Measurements from ENCODE around the gene NPHP4. TPM values are rescaled to one million over a fixed set of nuclear protein-coding genes. Genes with fewer than 3 reads are reported as not detected.

Gene NPHP4
- polyA plus RNA-seq, 3 donors, result 12.9 to 17.6 (median 14.4) TPM

DNA sequence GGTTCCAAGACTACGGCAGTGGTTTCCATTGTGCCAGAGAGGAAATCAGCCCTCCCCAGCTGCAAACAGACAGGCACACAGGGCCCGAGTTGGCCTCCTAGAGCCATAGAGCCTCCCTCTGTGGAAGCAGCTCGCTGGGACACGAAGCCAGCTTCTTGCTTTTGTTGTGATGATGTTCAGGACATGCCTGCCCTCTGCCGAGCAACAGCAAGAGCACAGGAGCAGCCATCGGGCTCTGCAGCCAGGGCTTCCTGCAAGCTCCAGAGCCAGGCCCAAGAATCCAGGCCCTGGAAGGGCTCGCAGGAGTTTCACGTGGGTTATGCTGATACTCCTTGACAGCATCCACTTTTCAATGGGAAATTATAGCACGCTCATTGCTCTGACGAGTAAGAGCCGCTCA is 18.5 kb downstream of the NPHP4 start:
- no peak for DNase-seq

DNA sequence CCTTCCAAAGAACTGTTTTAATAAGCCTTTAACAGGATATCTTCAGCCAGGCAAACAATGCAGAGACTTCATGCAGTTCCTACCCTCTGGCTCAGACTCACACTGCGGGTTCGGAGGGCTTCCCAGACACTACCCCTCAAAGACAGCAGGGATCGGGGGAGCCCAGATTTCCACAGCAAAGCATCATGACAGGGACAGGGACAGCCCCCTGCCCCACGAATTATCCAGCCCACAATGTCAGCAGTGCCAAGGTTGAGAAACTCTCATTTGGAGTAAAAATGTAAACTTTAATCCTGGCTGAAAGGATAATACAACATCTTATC is 20.1 kb downstream of the NPHP4 start:
- DNase-seq, result no peak

DNA sequence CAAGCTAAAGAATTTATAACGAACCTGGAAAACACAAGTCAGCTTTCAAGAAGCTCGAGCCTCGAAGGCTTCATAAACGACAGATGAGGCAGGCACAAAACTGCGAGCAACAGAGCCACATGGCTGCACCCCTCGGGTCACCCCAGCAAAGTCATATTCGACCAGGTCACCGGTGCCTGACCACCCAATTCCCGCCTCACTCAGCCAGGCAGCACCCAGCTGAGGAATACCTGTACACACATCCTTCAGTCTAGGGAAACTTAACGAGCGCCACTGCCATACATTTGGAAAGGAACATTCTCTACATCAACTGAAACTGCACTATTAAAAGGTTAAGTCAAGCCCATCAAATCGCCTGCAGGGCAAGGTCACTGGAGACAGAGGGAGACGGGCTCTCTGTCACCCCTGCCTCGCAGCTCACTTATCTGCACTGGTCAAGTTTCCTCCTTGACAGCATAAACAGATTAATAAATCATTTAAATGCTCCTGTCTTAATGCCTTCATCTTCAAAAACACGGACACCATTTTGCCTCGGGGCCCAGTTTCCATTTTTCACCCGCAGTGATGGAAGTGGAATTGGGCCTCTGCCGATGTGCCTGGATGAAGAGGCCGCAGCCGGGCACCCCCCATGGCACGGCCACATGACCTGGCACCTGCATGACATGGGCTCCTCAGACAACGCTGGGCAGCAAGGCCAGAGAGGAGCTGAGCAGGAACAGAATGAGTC is 20.6 kb downstream of the NPHP4 start:
- DNase-seq, result no peak

DNA sequence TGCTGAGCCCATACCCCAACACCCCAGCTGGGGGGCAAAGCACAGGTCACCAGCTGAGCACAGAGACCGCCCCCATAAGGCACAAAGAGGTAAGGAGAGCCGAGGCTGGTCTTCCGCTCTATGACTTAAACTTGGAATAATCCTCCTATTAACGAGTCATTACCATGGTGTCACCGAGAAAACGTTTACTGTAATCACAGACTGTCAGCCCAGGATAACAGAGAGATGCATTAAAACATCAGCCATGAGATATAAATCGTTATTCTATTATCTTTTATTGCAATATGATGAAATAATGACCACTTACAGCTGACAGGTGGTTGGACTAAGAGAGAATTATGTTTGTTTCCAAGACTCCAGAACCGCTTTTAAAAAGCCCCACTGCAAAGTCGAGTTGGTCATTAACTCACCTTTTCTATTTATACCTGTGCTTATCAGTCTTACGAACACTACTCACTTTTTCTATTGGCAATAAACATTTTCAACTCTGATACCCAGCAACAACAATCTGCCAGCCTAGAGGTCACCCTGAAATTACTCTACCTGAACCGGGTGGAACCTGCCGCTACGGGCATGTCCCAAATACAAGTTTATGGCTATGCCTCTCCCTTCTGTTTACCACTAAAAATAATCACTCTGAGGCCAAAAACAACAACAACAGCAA is 21.5 kb downstream of the NPHP4 start:
- no peak for DNase-seq

DNA sequence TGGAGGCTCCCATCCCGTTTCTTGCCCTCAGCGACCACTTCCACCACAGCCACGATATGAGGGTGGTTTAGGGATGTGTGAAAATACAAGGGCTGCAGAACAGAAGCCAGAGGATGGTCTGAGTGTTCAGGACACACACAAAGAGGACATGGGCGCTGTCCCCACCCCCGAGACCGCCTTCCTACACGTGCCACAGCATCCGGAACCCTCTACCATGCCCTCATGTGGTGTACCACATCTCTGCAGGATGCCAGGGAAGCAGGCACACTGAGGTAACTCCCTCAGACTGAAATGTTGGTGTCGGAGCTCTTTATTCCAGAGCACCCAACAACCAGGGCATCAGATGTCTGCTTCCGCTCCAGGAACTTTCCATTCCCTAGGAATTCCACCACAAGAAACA is 23.1 kb downstream of the NPHP4 start:
- no peak for DNase-seq

DNA sequence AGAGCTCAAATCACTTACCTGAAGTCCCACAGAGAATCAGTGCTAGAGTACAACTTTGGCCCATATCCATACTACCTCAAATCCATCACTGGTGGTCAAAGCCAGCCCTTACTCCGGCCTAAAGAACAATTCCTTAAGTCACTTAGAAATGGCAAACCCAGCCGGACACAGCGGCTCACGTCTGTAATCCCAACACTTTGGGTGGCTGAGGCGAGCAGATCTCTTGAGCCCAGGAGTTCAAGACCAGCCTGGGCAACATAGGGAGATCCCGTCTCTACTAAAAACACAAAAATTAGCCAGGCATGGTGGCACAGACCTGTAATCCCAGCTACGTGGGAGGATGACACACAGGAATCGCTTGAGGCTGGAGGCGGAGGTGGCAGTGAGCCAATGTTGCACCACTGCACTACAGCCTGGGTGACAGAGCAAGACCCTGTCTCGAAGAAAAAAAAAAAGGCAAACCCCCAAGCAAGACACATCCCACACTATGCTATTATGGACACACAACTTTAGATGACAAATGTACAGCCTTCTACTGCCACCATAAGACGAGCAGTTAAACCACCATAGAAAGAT is 24.0 kb downstream of the NPHP4 start:
- no peak for DNase-seq

DNA sequence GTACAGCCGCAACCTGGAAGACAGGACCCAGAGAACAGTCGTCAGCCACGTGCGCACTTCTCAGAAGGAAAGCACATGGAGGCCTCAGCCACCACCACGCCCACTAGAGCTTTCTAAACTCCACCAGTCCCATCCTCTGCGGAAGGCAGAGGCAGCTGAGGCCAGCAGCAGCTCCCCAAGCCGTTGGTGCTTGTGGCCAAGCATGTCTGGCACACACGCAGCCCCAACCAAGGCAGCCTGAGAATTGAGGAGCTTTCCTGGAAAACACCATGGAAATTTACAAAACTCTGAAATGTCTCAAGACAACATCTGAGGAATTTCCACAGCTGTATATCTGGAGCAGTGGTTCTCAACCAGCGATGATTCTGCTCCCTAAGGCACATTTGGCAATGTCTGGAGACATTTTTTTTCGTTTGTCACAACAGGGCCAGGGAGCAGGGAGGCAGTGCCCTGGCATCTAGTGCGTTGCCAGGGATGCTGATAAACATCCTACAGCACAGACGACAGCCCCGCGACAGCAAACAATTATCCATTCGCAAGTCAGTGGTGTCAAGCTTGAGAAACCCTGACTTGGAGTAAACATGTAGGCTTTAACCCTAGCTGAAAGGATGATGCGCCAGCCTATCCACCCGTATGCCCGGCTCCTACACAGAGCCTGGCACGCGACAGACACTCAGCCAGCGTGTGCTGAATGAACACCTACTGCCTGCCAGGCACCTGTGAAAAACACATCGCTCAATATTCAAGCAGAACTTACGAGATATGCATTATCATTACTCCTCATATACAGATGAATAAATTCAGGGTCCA is 24.7 kb downstream of the NPHP4 start:
- no peak for DNase-seq

DNA sequence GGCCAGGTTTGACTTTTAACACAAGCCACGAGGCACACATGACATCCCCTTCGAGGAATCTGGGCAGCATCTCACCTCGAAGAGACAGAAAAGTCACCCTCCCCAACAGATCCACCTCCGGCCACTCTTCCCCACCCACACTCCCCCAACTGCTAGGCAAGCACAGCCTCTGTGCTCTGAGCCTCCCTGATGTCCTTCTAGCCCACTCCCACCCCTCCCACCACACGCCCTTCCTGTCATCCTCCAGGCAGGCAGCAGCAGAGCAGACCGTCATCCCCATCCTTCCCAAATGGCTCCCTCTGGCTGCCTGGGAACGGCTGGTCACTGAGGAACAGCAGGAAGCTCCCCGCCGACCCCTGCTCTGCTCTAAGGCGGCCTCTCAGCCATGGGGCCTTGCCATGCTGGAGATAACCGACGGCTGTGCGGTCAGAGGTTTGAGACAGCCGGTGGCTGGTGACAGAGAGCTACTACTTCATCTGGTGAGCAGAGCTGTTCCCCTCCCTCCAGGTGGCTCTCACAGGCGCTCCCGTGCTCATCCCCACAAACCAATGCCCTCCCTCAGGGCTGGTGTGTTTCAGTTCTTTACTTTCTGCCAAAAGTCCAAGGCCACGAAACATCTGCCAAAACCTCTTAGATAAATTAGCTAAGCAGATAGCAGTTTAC is 25.6 kb downstream of the NPHP4 start:
- DNase-seq, result no peak

DNA sequence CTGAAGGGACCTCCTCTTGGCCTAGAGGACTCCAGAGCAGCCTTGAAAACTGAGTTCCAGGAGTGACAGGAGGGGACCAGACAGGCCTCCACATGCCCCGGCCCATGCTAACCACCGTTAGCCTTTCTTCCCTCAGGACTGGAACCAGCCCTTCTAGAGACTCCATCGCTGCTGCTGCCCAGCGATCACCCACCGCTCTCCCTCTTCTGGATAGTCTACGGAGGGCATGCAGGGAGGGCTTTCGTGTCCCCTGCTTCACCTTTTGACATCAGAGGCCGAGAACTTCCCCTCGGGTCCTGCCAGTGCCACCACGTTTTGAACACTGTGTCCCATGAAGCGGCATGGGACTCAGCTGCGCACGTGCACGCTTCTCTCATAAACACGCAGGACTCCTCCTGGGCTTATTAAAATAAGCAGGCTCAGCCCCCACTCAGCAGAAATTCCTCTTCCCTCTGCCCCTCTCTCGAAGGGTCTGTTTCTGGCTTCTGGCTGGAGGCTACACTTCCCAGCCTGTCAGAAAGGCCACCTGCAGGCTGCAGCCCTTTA is 26.6 kb downstream of the NPHP4 start:
- no peak for DNase-seq

DNA sequence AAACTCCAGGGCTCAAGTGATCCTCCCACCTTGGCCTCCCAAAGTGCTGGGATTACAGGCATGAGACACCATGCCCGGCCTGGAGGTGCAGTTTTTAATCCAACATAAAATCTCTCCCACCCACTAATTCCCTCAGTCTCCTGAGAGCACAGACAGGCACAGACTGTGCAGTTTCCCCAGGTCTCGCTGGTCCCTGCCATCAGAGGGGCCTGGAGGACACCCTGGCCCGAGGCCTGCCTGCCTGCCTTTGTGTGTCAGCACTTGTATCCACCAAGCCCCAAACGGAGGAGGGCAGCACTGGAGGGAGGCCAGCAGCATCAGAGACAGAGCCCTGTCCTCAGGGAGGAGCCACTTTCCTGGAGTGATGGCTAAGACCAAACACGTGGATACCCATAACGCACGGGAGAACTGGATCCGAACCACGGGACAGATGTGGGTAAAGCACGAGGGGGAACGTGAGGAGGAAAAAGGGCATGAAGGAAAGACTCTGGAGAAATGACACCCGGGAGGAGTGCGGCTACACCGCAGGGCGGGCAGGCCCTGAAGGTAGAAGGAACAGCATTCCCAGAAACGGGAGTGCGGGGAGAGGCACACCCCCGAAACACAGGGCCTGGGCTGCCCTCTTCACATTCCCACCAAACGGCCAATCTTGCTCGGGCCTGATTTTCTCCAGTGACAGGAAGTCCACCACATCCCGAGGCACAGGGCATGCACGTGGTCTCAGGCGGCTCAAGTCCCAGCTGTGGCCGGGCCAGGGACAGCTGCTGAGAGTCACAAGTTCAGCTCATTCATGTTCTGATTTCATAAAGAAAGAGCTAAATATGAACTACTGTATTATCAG is 29.7 kb downstream of the NPHP4 start:
- no peak for DNase-seq

DNA sequence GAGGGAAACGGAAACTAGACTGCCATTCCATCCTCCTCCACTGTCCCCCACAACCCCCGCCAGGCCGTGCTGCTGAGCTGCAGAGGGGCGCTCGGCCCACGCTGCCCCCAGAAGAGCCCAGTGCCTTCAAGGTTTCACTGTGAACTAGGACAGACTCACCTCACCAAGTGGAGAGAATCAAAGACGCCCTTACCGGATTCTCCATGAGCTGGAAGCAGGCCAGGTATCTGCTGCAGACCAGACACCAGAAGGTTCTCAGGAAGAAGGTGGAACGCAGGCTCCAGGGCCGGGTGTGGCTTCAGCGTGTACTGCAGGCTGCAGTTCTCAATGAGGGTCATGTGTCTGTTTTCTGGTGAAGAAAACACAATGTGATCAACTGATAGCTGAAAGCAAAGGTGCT is 30.6 kb downstream of the NPHP4 start:
- DNase-seq, result no peak

DNA sequence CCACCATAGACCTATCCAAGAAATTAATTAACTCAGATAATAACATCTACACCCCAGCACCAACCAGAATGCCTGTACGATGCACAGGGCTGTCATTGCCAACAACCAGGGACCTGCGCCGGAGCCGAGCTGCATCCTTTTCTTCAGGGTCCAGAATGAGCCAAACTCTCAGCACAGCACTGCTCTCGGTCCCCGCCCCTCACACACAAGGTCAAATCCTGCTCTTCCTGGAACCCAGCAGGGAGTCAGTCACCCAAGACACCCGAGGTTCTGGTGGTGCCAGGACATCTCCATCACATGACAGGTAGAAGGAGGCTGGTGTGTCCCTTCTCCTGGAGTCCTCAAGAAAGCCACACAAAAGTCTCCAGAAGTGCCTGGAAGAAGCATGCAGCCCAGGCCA is 31.9 kb downstream of the NPHP4 start:
- no peak for DNase-seq

DNA sequence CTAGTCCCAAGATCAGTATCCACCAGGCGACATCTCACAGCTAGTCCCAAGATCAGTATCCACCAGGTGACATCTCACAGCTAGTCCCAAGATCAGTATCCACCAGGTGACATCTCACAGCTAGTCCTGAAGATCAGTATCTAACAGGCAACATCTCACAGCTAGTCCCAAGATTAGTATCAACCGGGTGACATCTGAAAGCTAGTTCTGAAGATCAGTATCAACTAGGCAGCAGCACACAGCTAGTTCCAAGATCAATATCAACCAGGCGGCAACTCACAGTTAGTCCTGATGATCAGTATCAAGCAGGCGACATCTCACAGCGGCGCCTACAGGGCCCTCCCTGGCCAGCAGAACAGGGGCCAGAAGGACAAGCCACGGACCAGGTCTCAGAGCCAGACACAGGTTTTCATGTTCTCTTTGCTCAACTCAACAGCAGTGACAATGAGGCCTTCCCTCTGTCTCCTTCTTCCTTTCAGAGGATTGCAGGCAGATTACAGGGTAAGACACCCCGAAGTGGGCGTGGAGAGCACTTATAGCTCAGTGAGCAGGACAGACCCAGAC is 32.5 kb downstream of the NPHP4 start:
- no peak for DNase-seq

DNA sequence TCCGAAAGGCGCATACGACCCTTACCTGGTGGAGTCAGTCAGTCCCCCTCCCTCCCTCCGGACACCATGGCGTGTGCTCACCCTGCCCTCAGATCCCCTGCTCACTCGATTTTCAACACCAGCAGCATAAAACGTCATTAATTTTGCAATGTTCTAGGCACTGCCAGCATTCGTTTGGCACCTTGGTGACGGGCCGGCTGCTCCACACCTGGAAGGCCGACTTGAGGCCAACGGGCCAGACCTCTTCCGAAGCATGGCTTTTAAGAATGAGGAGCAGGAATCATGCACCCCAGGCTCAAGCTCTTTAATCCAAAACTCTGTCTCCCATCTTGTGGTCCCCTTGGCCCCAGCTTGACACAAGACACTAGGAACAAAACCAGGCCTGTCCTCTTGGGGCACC is 33.1 kb downstream of the NPHP4 start:
- no peak for DNase-seq

DNA sequence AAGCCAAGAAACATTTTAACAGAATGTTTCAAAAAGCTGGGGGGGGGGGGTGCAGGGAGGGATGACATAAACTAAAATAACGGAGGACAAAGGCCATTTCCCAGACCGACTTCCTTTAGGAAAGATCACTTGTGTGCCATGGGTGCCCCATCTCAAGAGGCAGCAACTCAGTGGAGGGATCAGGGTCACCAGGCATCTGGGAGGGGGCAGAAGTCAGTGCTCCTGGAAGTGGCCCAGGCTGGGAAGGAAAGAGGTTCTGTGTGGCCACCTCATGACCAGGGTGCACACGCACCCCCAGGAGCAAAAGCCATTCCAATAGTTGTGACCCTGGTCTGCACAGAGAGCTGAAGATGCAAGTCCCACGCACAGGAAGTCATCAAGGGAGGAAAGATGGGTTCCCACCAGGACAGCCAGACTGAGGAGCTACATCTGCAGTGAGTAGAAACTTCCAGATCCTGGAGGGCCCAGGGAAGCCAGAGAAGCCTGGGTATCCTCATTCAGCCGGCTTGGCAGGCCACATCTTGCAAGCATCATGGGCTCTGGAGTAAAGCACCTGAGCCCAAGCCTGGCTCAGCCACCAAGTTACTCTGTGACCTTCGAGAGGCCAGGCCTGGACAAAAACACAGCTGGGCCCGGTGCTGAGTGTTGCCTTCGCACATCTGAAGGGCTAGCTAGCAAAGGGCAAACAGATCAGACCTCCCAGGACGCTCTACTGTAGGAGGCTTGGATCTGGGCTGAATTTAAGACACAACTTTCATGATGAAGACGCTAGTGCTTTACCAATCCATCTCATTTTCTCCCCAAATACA is 36.0 kb downstream of the NPHP4 start:
- no peak for DNase-seq

DNA sequence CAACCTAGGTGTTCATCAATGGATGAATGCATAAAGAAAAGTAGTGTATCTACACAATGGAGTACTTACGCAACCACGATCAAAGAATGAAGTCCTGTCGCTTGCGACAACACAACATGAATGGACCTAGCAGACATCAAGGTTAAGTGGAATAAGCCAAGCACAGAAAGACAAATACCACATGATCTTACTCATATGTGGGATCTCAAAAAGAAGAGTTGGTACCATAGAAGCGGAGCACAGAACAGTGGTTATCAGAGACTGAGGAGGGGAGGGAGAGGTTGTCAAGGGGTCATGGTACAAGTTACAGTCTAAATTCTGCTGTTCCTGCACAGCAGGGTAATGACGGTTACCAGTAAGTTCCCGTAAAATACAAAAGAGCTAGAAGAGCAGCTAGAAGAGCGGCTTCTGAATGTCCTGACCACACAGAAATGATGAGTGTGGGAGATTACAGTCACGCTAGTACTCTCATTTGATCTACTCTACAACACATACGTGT is 36.7 kb downstream of the NPHP4 start:
- no peak for DNase-seq

DNA sequence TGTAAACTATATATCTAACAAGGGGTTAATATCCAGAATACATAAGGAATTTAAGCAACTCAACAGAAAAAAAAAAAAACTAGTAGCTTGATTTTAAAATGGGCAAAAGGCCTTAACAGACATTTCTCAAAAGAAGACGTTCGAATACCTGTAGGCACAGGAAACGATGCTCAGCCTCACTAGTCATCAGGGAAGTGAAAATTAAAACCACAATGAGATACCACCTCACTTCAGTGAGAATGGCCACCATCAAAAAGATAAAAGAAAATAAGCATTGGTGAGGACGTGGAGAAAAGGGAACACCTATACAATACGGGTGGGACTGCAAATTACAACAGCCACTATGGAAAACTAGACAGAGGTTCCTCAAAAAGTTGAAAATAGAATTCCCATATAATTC is 37.3 kb downstream of the NPHP4 start:
- DNase-seq, result no peak

DNA sequence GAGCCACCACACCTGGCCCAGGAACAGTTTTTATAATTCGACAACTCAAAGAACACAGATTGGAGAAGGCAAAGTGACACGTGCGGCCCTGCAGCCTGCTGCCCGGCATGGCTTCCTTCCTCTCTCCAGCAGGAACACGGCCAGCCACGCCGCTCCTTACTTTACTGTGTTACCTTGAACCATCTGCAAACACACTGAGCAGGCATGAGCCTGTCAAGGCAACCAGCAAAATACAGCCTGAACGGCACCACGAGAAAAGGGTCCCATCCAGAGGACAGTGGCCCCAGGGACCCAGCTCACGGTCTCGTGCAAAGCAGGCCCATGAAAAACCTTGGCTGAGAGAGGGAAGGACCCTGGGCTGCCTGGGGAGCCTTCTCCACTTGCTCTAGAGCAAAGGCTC is 38.8 kb downstream of the NPHP4 start:
- DNase-seq, result no peak

DNA sequence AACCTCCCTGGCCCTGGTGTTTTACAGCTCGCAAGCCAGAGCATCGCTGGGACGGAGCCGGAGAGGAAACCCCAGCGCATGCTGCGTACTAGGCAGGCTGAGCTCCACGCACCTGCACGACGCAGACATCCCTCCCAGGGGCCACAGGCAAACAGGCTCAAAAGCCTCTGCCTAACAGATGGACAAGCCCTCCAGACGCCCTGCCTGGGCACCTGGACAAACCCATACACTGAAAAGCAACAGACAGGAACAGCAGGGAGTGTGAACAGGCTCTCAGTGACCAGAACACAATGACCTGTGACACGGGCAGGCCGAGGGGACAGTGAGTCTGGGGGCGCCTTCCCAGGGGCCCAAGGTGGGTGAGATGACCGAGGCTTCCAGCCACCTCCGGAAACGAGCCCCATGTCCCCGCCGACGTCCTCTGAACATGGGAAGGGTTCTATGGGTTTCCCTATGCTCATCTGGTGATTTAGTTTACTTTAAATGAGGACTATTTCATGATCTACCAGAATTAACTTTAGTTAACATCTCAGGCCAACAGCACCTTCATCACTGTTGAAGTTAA is 40.3 kb downstream of the NPHP4 start:
- no peak for DNase-seq
